Limb (tissue), 2 donors: ENCODE results near the gene MUSTN1.

Experiments used
- DNase-seq, 2 donors: peaks; one replicate each; pipeline ENCODE4 v3.0.0-alpha.2; 2016; ENCODE audit errors: extremely low spot score in 2 of 2

Gene MUSTN1

GRCh38 chr3:52834871-52835501 lies at the start of gene MUSTN1:
MUSTN1 (minus strand) TSS chr3:52835019; CDS start chr3:52834948, 71 bp downstream.
- DNase-seq: peak; percentile 48 to 68

GRCh38 chr3:52882377-52882776 lies 47.6 kb upstream of the MUSTN1 start:
- no peak for DNase-seq

- DNase-seq: no peak
Measured at GRCh38 chr3:52881871-52882270, 47.1 kb upstream of the MUSTN1 start.

- no peak for DNase-seq
Measured at GRCh38 chr3:52880474-52880873, 45.7 kb upstream of the MUSTN1 start.

- no peak for DNase-seq
Measured at GRCh38 chr3:52880047-52880446, 45.2 kb upstream of the MUSTN1 start.

GRCh38 chr3:52879581-52879980 lies 44.8 kb upstream of the MUSTN1 start:
- no peak for DNase-seq

GRCh38 chr3:52879090-52879489 lies 44.3 kb upstream of the MUSTN1 start:
- no peak for DNase-seq

- no peak for DNase-seq
Measured at GRCh38 chr3:52877085-52877484, 42.3 kb upstream of the MUSTN1 start.

- no peak for DNase-seq
Measured at GRCh38 chr3:52874864-52875587, 40.2 kb upstream of the MUSTN1 start.

GRCh38 chr3:52874160-52874701 lies 39.4 kb upstream of the MUSTN1 start:
- DNase-seq: no peak

- DNase-seq: no peak
Measured at GRCh38 chr3:52873433-52874159, 38.8 kb upstream of the MUSTN1 start.

GRCh38 chr3:52872245-52872644 lies 37.4 kb upstream of the MUSTN1 start:
- no peak for DNase-seq

GRCh38 chr3:52871761-52872160 lies 36.9 kb upstream of the MUSTN1 start:
- no peak for DNase-seq

GRCh38 chr3:52870471-52870870 lies 35.7 kb upstream of the MUSTN1 start:
- DNase-seq: no peak

- no peak for DNase-seq
Measured at GRCh38 chr3:52866427-52866826, 31.6 kb upstream of the MUSTN1 start.

GRCh38 chr3:52865994-52866393 lies 31.2 kb upstream of the MUSTN1 start:
- no peak for DNase-seq

- DNase-seq: no peak
Measured at GRCh38 chr3:52860424-52860768, 25.6 kb upstream of the MUSTN1 start.

- no peak for DNase-seq
Measured at GRCh38 chr3:52859686-52860423, 25.0 kb upstream of the MUSTN1 start.

GRCh38 chr3:52857864-52858263 lies 23.0 kb upstream of the MUSTN1 start:
- no peak for DNase-seq

GRCh38 chr3:52857133-52857532 lies 22.3 kb upstream of the MUSTN1 start:
- DNase-seq: no peak

- DNase-seq: no peak
Measured at GRCh38 chr3:52856666-52857065, 21.8 kb upstream of the MUSTN1 start.

GRCh38 chr3:52854013-52854412 lies 19.2 kb upstream of the MUSTN1 start:
- DNase-seq: no peak
